HG02981 (cell line): ENCODE results near the gene GAA.
"Not testable (repeated sequence)": the region's sequence is repeated elsewhere in the genome, so short reads cannot be mapped to it uniquely, and the experiment has no call there.

Source experiments
- ATAC-seq: cut with Tn5 transposase; IDR thresholded peaks from one replicate; pipeline ENCODE4 v1.9.1; 2021; ENCODE audit warnings: mild to moderate bottlenecking, moderate library complexity; ENCODE audit not compliant: unreplicated experiment

Gene GAA

GRCh38 chr17:80082403-80083135 lies 18.8 kb upstream of the GAA start:
- ATAC-seq: no peak

DNA sequence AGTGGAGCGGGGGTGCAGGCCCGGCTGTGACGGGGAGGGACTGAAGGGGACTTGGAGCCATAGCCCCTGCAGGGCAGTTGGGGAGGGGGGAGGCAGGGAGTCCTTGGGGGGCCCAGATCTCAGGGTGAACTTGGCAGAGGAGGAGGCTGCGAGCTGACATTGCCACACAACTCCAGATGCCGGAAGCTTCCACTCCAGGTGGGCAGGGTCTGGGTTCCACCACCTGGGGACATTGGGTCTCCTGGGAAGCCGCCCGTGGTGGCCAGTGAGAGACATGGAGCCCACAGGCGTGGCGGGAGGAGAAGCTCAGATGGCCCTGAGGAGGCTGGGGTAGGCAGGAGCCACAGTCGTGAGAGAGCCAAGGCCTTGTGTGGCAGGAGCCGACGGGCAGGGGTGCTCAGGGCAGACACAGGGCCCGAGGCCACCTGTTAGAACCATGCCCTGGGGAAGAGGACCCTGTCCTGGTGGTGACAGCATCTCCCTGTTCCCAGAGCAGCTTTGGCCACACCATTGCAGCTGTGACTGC lies 18.2 kb upstream of the GAA start:
- ATAC-seq: no peak

GRCh38 chr17:80084773-80085172 lies 16.6 kb upstream of the GAA start:
- no peak for ATAC-seq

DNA sequence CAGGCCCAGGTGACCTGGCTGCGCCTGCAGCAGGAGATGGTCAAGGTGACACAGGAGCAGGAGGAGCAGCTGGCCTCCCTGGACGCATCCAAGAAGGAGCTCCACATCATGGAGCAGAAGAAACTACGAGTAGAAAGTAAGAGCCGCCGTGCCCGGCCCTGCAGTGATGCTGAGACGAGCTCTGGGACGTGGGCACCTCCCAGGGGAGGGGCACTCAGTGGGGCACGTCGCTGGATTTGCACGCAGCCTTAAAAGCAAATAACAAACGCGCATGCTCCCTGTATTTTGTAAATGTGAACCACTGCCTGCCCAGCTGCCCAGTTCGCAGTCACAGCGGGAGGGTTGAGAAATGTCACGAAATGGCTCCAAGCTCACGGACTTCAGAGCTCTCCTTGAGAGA lies 15.3 kb upstream of the GAA start:
- ATAC-seq: no peak

DNA sequence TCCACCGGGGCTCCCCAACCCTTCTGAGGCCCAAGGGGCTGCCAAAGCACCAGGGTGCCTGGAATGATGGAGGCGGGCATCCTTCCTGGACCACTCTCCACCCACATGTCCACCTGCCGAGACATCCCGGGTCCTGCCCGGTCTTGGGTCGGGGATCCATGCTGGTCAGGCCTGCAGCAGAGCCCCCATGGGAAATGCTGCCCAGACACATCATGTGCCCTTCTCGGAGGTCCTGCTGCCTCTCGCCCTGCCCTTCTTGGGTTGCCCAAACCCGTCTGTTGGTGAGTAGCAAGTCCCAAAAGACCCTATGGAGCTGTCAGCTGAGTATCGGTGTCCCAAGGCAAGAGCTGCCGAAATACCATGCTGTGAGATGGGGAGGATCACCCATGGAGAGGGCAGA lies 14.8 kb upstream of the GAA start:
- ATAC-seq: no peak

DNA sequence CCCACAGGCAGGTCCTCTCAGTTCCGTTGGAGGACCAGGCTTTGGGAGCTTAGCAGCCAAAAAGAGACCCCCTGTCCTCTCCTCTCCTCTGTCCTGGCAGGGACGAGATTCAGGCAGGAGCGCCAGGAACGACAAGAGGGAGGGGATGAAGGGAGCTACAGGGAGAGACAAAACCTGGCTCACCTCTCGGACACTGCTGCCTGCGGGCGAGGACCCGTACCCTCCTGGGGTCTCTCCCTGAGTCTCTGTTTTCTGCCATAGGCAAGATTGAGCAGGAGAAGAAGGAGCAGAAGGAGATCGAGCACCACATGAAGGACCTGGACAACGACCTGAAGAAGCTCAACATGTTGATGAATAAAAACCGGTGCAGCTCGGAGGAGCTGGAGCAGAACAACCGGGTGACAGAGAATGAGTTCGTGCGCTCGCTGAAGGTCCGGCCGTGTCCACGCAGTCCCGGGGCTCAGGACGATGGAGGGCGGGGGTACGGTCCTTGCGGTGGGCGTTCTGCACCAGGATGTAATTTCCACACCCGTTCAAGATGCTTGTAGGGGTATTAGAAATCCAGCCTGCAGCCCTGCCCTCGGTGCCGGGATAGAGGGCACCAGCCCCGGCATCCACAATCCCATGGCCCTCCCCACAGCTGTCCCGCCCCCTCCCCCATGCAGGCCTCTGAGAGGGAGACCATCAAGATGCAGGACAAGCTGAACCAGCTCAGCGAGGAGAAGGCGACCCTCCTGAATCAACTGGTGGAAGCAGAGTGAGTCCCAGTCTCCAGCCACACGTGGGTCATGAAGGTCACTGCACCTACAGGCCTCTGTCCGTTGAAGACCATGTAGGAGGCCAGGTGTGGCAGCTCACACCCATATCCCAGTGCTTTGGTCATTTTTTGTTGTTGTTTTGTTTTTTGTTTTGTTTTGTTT lies 13.8 kb upstream of the GAA start:
- no peak for ATAC-seq

GRCh38 chr17:80089762-80090161 lies 11.6 kb upstream of the GAA start:
- ATAC-seq: no peak

- not testable (repeated sequence) for ATAC-seq
These were observed 11.2 kb upstream of the GAA start for GRCh38 chr17:80090164-80090563.

DNA sequence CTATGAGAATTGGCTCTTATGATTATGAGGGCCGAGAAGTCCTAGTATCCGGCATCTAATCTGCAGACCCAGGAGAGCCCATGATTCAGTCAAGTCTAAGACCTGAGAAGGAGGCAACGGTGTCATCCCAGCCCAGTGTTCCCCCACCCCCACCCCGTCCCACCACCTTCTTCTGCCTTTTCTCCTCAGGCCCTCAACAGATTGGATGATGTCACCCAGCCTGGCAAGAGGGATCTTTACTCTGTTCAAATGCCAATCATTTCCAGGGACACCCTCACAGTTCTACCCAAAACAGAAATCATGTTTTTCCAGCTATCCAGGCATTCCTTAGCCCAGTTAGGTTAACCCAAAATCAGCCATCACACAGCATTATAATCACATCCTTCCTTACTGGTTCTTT lies 10.0 kb upstream of the GAA start:
- ATAC-seq: no peak

- no peak for ATAC-seq
These were observed 8.4 kb upstream of the GAA start for GRCh38 chr17:80092959-80093358.

DNA sequence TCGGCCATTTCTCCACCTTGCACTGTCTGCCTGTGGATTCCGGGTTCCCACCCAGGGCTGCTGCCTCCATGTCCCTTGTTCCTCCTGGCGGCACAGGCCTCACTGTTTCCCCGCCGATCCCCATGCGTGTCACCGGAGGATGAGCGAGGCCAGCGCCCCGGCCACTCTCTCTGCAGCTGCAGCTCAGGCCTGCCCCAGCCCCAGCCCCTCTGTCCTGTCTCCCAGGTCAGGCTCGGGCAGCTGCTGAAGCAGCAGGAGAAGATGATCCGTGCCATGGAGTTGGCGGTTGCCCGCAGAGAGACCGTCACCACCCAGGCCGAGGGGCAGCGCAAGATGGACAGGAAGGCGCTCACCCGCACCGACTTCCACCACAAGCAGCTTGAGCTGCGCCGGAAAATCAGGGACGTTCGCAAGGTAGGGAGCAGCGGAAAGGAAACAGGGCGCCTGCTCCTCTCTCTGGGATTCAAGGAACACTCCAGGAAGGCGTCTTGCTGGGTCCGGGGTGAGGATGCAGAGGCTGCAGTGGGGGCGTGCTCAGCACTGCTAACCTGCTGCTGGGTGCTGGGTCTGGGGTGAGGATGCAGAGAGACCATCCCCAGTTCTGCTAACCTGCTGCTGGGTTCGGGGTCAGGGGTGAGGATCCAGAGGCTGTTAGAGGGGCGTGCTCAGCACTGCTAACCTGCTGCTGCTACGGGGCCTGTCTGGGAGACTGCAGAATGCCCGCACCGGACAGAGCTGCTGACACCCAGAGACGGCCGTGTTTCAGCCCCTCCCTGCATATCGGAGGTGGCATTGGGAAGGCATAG lies 6.1 kb upstream of the GAA start:
- no peak for ATAC-seq

DNA sequence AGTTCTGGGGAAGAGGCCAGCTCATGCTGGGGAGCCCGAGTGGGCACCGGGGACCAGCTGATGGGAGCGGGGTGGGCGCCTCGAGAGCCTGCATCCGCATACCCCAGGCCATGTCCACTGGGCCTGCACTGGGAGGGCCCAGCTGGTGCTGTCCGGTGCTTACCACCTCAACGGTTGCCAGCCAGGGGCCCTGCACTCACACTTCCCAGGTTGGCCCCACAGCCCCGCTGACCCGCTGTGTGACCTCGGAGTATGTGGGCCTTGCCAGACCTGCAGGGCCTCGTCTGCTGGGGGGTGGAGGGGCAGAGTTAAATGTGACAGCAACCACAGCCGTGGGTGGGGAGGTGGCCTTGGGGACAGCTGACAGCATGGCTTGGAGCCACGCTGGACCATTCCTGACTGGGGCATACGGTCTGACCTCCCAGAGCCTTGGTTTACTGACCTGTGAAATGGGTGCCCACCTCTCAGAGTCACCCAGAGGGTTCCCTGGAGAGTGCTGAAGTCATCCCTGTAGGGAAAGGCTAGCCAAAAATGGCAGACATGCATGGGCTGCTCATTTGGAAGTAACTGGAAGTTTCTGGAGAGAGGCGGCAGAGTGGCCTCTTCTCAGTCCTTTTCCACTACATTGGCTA lies 5.4 kb upstream of the GAA start:
- ATAC-seq: no peak

DNA sequence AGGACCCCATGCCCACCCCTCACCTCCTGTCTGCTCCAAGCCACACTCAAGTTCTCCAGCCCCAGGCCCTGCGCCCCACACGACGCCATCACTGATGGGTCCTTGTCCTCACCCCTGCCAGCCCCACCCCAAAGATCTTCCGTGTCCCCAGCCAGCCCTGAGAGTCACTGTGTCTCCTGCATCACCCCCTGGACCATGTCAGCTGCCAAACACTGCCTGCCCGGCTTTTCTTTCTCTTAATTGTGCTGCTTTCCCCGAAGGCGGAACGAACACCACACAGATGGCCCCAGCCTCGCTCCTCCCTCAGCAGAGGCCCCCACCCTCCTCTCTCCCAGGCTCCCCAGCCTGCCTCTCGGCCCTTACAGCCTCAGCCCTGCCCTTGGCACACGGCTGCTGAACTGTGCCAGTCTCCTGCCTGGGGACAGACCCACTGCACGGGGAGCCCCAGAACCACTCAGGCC lies 4.8 kb upstream of the GAA start:
- ATAC-seq: no peak

- no peak for ATAC-seq
These were observed 4.2 kb upstream of the GAA start for GRCh38 chr17:80097127-80097621.

GRCh38 chr17:80097844-80098691 lies 3.3 kb upstream of the GAA start:
- ATAC-seq: no peak

- ATAC-seq: no peak
These were observed 1.9 kb upstream of the GAA start for GRCh38 chr17:80099291-80100034.

- no peak for ATAC-seq
These were observed 1.4 kb upstream of the GAA start for GRCh38 chr17:80100035-80100323.

GRCh38 chr17:80101946-80102663 lies 724 bp downstream of the GAA start:
- ATAC-seq: peak; percentile 20
